Smooth muscle cell (in vitro differentiated cells): ENCODE measurements around the gene CHST11. TPM values are rescaled to one million over a fixed set of nuclear protein-coding genes. Genes with fewer than 3 reads are reported as not detected.
"Not testable (repeated sequence)": the region's sequence is repeated elsewhere in the genome, so short reads cannot be mapped to it uniquely, and the experiment has no call there.

Experiments
- DNase-seq: peaks from one replicate; lab custom pipeline; 2025; ENCODE audit not compliant: unreplicated experiment; lab: John Stamatoyannopoulos, UW
- H2AFZ ChIP-seq: fragments of 200-600 bp; sonication (generic); 2 replicates; pipeline ENCODE4 v1.6.0; 2016; ENCODE audit warnings: antibody characterized with exemption, low read depth, mild to moderate bottlenecking
- H3F3A ChIP-seq: fragments of 200-600 bp; sonication (generic); 2 replicates; pipeline ENCODE4 v1.6.0; 2017; ENCODE audit warnings: antibody characterized with exemption, low read depth
- H3K27ac ChIP-seq: fragments of 200-600 bp; sonication (generic); 2 replicates; pipeline ENCODE4 v1.5.1; 2016; ENCODE audit warnings: low read depth, mild to moderate bottlenecking
- H3K27me3 ChIP-seq: fragments of 200-600 bp; sonication (generic); 2 replicates; pipeline ENCODE4 v1.6.1; 2016; ENCODE audit warnings: low read depth, mild to moderate bottlenecking
- H3K36me3 ChIP-seq: fragments of 200-600 bp; sonication (generic); 2 replicates; pipeline ENCODE4 v1.5.1; 2016; ENCODE audit warnings: low read depth
- H3K4me1 ChIP-seq: fragments of 200-600 bp; sonication (generic); 2 replicates; pipeline ENCODE4 v1.5.1; 2016; ENCODE audit warnings: low read depth
- H3K4me2 ChIP-seq: fragments of 200-600 bp; sonication (generic); 2 replicates; pipeline ENCODE4 v1.6.0; 2016; ENCODE audit warnings: mild to moderate bottlenecking
- H3K4me3 ChIP-seq: fragments of 200-600 bp; sonication (generic); 2 replicates; pipeline ENCODE4 v1.5.1; 2016; ENCODE audit warnings: mild to moderate bottlenecking
- H3K79me2 ChIP-seq: fragments of 200-600 bp; sonication (generic); 2 replicates; pipeline ENCODE4 v1.6.0; 2016; ENCODE audit warnings: low read depth, mild to moderate bottlenecking
- H3K9ac ChIP-seq: fragments of 200-600 bp; sonication (generic); 2 replicates; pipeline ENCODE4 v1.6.0; 2016; ENCODE audit warnings: low read depth
- H3K9me3 ChIP-seq: fragments of 200-600 bp; sonication (generic); replicated peaks from 2 replicates; pipeline ENCODE4 v1.5.1; 2016; ENCODE audit warnings: low read depth
- H4K20me1 ChIP-seq: fragments of 200-600 bp; sonication (generic); 2 replicates; pipeline ENCODE4 v1.6.0; 2016; ENCODE audit warnings: low read depth
- CTCF ChIP-seq: fragments of 200-600 bp; sonication (generic); IDR thresholded peaks from 2 replicates; pipeline ENCODE4 v1.5.1; 2017; ENCODE audit warnings: borderline replicate concordance, mild to moderate bottlenecking, antibody characterized with exemption; ENCODE audit not compliant: insufficient read depth, poor library complexity, severe bottlenecking
- WGBS: methylation state at CpG from one replicate; pipeline ENCODE4 v1.1.7; 2016; ENCODE audit warnings: low lambda C conversion rate; 5-methylcytosine and 5-hydroxymethylcytosine counted together
- polyA plus RNA-seq: library from polyadenylated mRNA; unstranded; fragments of >200 nt; fragmentation: Nextera tagmentation; extraction: Ambion mirVana; gene quantifications from 2 replicates; pipeline ENCODE4 v1.2.1, GENCODE V29; 2016
- total RNA-seq: library from RNA; depleted of rRNA; stranded (reverse); fragments of >200 nt; gene quantifications from 2 replicates; pipeline ENCODE4 v1.2.3, GENCODE V29; 2014

Gene CHST11
- total and polyA plus RNA-seq, 2 experiments from 2014 or later: 6.9 to 10.2 TPM

- H3K4me1 ChIP-seq: peaks cover 5% of the 10 kb centered on the region
- no peak overlapping the region for H3K27ac ChIP-seq
- H3K27me3 ChIP-seq: no peaks in the 10 kb centered on the region
- no peaks in the 10 kb centered on the region for H3K36me3 ChIP-seq
- no peak overlapping the region for H3K9ac ChIP-seq
- no peak overlapping the region for H3K4me3 ChIP-seq
- H3K4me2 ChIP-seq: no peak overlapping the region
- WGBS: 89% methylated on average over 4 of the region's 4 CpGs
- TF ChIP-seq CTCF: no peak
- DNase-seq: no peak
- peaks cover 13% of the 10 kb centered on the region for H3F3A ChIP-seq
- H3K79me2 ChIP-seq: no peaks in the 10 kb centered on the region
- no peaks in the 10 kb centered on the region for H3K9me3 ChIP-seq
- no peaks in the 10 kb centered on the region for H4K20me1 ChIP-seq
- H2AFZ ChIP-seq: no peak overlapping the region
Measured at GRCh38 chr12:104608998-104609397, 152.2 kb downstream of the CHST11 start.

GRCh38 chr12:104609445-104609844 lies 152.7 kb downstream of the CHST11 start:
- no peak overlapping the region for H3K4me3 ChIP-seq
- H3K27ac ChIP-seq: no peak overlapping the region
- H3K9me3 ChIP-seq: no peaks in the 10 kb centered on the region
- H3K36me3 ChIP-seq: no peaks in the 10 kb centered on the region
- H3K4me2 ChIP-seq: no peak overlapping the region
- DNase-seq: no peak
- no peaks in the 10 kb centered on the region for H3K27me3 ChIP-seq
- no peak overlapping the region for H2AFZ ChIP-seq
- no peak overlapping the region for H3K9ac ChIP-seq
- no peaks in the 10 kb centered on the region for H4K20me1 ChIP-seq
- peaks cover 5% of the 10 kb centered on the region for H3K4me1 ChIP-seq
- TF ChIP-seq CTCF: no peak
- no peaks in the 10 kb centered on the region for H3K79me2 ChIP-seq
- H3F3A ChIP-seq: peaks cover 11% of the 10 kb centered on the region

- H2AFZ ChIP-seq: no peak overlapping the region
- no peak overlapping the region for H3K9ac ChIP-seq
- peaks cover 3% of the 10 kb centered on the region for H3K4me1 ChIP-seq
- no peak overlapping the region for H3K27ac ChIP-seq
- no peaks in the 10 kb centered on the region for H3K36me3 ChIP-seq
- 99% methylated on average over 6 of the region's 6 CpGs for WGBS
- no peak overlapping the region for H3K4me2 ChIP-seq
- no peaks in the 10 kb centered on the region for H3K79me2 ChIP-seq
- H3K27me3 ChIP-seq: no peaks in the 10 kb centered on the region
- H3F3A ChIP-seq: peaks cover 2% of the 10 kb centered on the region
- no peak for DNase-seq
- TF ChIP-seq CTCF: no peak
- H3K4me3 ChIP-seq: no peak overlapping the region
- no peaks in the 10 kb centered on the region for H4K20me1 ChIP-seq
- no peaks in the 10 kb centered on the region for H3K9me3 ChIP-seq
Measured at GRCh38 chr12:104610513-104611235, 153.9 kb downstream of the CHST11 start.

- H3K4me2 ChIP-seq: no peak overlapping the region
- H3K27me3 ChIP-seq: no peaks in the 10 kb centered on the region
- WGBS: 96% methylated on average over 12 of the region's 12 CpGs
- no peaks in the 10 kb centered on the region for H3K79me2 ChIP-seq
- H2AFZ ChIP-seq: no peak overlapping the region
- no peak overlapping the region for H3K9ac ChIP-seq
- H3F3A ChIP-seq: no peaks in the 10 kb centered on the region
- DNase-seq: no peak
- H3K4me1 ChIP-seq: no peaks in the 10 kb centered on the region
- H3K36me3 ChIP-seq: no peaks in the 10 kb centered on the region
- no peaks in the 10 kb centered on the region for H3K9me3 ChIP-seq
- H3K27ac ChIP-seq: no peak overlapping the region
- no peak overlapping the region for H3K4me3 ChIP-seq
- no peak for TF ChIP-seq CTCF
- no peaks in the 10 kb centered on the region for H4K20me1 ChIP-seq
Measured at GRCh38 chr12:104611671-104612070, 154.9 kb downstream of the CHST11 start.

- not testable (repeated sequence) for H3K4me2 ChIP-seq, DNase-seq, H3K4me1 ChIP-seq, H3K9ac ChIP-seq, H3K27ac ChIP-seq, H3K36me3 ChIP-seq, H4K20me1 ChIP-seq, H3K4me3 ChIP-seq, H3K9me3 ChIP-seq, H3F3A ChIP-seq, H2AFZ ChIP-seq, H3K79me2 ChIP-seq, H3K27me3 ChIP-seq
- WGBS: 91% methylated on average over 3 of the region's 3 CpGs
Measured at GRCh38 chr12:104613372-104613771, 156.6 kb downstream of the CHST11 start.
